Activated T-helper 1 cell treated with Interleukin-2 at 50 U/mL for 16 hours (primary cell): ENCODE data around the gene LARGE1.
"Not testable (repeated sequence)": the region's sequence is repeated elsewhere in the genome, so short reads cannot be mapped to it uniquely, and the experiment has no call there.

ENCODE experiments used
- DNase-seq: peaks from one replicate; pipeline ENCODE4 v3.0.0-alpha.2; 2020; ENCODE audit warnings: low read depth

The LARGE1 gene

DNA sequence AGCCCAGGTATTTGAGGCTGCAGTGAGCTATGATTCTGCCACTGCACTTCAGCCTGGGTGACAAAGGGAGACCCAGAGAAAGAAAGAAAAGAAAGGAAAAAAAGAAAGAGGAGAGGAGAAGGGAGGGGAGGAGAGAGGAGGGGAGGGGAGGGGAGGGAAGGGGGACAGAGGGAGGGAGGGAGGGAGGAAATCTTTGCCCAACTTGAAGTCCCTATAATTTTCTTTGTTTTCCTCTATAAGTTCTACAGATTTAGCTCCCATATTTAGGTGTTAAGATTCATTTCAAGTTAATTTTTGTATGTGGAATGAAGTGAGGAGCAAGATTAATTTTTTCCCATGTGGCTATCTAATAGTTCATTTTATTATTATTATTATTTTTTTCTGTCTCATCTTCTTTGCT lies 328.3 kb downstream of the LARGE1 start:
- DNase-seq: no peak

DNA sequence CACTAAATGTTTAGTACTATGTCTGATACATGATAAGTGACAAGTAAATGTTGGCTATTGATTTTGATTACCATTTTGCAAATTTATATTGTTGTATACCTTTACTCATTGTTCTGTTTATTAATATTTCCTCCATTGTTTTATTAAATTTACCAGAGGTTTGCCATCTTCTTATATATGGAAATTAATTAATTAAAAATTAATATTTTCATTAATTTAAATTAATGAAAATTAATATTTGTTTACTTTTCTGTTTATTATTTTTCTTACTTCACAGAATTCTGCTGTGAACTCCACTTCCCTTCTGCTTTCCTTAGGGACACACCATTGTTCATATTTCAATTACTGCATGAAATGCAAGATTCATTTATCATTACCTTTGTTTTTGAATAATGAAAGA lies 331.0 kb downstream of the LARGE1 start:
- no peak for DNase-seq

DNA sequence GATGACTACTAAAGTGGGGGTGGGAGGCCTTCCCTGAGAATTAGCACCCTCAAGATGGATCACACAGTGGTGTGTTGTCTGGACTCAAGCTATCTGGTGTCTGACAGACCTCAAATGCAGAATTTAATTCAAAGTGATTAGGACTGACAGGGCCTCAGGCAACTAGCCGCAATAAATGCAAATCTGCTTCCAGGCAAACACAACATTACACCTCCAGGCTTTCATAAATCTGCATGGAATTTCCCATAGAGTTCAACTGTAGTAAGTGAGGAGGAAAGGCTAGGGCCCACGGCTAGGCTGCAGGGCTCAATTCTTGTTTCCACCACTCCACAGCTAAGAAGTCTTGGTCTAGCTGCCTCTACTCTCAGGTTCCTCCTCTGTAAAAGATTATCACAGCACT lies 331.4 kb downstream of the LARGE1 start:
- no peak for DNase-seq

DNA sequence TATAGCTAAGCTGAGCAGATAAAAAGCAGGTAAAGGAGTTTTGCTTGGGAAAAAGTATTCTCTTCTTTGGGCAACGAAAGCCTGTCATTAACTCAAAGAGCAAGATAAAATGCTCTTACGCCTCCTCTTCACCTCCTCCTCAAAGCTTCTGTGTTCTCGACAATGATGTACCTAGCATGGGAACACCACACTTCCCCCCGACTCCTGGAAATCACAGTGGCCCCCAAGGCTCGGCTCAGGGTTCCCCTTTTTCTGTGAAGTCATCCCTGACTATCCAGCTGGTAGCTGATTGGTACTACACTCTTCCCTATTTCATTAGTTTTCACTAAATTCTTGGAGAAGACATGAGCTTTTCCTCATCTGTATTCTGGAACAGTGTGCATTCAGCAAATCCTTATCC lies 336.1 kb downstream of the LARGE1 start:
- no peak for DNase-seq

DNA sequence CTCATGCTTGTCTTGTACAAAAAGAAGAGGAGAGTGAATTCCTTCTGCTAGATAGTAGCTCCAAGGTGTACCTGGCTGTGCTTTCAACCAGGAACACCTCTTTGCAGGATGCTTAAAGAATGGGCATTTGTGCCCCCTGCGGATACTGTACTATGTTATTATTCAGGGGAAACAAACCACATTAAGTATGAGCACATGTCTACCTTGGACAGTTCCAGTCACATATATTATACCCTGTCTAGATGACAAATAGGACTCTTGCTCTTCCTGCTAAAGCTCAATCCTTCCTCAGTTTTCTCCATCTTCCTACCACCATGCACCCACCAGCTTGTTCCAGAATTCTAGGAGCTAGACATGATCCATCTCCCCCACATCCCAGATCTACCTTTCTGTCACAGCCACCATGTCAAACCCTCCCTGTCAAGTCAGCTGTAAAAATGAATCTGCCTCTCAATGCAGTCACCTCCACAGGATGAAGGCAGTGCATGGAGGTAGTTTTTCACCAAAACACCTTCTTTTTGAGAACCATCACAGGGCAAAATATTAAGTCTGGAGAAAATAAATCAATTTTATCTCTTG lies 337.4 kb downstream of the LARGE1 start:
- DNase-seq: no peak

DNA sequence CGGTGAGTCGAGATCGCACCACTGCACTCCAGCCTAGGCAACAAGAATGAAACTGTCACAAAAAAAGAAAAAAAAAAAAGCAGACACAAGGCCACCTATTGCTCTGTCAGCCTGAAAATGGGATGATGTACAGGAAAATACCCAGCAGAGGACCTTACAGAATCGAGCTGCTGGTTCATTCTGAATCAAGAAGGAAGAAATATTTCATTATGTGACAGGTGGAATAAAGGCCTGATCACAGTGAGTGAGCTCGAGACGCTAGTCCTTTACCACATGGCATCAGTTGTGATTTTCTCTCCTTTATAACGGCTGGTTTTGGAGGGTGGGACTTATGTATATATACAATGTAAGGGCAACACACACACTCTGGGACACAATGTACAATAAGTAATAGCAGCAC lies 340.0 kb downstream of the LARGE1 start:
- DNase-seq: no peak

DNA sequence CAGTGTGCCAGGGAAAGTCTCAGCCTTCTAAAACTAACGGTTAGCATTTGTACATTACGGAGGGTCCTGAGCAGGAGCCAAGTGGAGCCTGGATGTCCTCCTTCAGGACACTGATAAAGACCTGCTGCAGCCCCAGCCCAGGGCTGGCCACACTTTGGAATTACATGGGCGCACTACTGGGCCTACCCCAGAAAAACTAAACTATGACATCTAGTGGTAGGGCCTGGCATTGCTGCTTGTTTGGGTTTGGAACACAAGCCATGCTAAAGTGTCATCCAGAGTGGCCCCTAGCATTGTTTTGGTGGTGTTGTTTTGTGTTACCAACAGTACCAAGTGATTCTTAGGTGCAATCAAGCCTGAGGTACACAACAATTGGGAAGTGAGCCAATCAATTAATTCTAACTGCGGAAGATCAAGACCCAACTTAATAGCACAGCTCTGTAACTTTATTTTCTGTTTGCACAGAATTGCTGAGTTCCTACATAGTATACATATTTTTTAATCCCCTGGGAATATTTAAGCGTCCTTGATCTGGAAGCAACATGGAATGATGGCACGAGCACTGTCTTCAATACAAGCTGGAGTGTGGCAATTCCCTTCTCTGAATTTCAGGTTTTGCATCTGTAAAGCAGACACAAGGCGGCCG lies 340.7 kb downstream of the LARGE1 start:
- no peak for DNase-seq

DNA sequence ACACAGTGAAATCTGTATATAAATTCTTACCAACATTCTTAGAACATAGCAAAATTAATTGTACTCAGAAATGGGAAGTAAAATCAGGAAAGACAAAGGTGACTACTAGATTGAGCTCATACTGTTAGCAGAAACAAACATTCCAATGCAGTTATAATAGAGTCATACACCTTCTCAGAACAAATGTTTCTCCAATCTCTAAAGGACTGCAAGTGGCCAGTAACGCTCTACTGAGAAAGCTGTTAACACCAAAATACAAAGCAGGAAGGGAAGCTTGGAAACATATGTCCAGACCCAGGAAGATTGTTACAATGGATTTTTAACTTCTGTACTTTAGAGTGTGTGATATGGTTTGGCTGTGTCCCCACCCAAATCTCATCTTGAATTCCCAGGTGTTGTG lies 341.5 kb downstream of the LARGE1 start:
- DNase-seq: no peak

DNA sequence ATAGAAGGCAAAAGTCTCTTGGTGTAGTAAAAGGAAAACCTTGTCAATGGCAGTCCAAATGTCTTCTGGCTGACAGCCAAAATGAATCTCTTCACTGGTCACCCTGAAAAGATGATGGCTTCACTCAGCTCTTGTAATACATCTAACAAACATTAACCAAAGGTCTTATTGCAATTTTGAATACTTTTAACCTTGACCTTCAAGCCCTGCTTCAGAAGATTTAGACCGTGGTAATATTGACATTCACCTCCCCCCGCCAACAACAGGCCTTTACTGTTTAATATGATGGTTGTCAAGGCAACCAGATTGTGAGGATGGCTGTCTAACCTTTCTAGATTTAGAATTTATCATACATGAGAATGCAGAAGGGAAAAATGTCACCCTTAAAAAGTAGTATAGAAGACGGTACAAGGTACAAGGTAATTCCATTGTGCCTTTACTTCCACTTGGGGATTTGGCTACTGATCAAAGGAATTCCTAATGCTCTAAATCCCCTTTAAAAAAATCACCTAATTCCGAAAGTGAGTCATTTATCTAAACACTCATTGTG lies 342.3 kb downstream of the LARGE1 start:
- no peak for DNase-seq

DNA sequence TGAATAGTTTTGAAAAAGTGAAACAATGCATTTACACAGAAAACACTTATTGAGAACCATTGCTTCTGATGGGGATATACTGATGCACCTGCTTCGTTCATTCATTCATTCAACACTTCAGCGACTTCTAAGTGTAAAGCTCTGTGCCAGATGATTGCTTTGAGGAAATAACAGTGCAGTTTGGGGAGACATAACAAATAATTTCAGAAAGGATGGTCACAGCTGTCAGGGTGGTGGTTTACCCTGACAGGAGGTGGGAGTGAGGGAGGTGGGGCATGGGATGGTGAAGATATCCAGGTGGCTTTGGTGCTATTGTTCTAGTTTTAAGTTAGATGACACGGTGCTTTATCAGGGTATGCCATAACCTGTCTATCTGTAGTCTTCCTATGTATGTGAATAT lies 344.1 kb downstream of the LARGE1 start:
- no peak for DNase-seq

DNA sequence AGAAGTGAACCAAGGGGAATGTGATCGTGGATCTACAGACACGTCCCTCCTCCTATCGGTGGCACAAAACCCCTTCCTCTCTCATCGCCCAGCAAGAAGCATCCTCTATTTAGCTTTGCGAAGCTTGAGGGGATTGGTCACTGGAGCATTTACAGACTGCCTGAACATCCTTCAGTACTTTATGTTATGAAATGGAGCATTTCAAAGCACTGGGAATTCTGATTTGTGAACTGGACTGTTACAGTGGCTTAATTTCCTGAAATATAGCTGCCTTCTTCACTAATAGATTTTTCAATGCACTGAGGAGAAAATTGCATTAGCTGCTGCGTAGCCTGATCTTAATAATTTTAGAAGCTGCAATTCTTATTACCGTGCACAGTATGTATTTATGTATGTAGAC lies 344.5 kb downstream of the LARGE1 start:
- DNase-seq: no peak

DNA sequence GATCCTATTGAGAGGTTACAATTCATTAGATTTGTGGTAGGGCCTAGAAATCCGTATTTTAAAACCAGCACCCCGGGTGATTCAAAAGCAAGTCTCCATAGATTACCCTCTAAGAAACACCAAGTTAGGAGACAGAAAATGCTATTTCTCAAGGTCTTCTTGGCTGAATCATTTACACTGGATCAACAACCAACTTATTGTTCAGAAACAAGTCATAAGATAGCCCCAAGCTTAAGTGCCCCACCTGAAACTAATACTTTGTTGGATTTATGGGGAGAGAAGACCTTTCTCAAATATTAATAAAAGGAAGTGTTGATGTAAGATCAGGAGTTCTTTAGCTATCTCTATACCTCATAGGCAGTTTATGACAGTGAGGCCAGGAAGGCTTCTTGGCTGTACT lies 345.2 kb downstream of the LARGE1 start:
- DNase-seq: no peak

DNA sequence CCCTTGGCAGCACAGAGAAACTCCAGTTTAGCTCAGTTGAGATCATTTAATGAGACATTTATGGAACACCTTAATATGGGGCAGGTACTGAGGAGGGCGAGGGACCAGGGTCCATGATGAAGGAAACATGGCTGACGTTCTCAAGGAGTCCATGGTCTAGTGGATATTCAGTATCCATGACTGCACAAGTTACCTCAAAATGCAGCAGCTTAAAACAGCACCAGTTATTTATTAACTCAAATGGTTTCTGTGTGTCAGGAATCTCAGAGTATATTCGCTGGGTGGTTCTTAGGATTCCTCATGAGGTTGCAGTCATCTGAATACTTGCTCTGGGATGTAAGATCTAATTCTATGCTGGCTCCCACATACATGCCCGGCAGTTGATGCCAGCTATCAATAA lies 346.8 kb downstream of the LARGE1 start:
- DNase-seq: no peak

DNA sequence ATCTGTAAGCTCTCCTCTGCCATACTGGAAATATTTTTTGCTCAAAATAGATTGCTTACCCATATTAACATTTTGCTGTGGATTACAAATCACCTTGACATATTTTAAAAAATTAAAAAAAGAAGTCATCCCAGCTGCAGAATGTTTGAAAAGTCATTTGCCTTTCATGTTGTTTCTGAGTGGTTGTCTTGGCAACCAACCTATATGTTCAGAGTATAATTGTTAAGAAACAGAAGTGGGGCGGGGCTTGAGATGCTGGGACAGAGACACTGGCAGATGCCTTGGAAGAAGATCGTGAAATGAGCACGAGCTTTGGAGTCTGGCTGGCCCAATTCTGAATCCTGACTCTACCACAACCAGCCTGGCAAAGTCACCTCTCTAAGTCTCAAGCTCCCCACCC lies 348.2 kb downstream of the LARGE1 start:
- DNase-seq: no peak

DNA sequence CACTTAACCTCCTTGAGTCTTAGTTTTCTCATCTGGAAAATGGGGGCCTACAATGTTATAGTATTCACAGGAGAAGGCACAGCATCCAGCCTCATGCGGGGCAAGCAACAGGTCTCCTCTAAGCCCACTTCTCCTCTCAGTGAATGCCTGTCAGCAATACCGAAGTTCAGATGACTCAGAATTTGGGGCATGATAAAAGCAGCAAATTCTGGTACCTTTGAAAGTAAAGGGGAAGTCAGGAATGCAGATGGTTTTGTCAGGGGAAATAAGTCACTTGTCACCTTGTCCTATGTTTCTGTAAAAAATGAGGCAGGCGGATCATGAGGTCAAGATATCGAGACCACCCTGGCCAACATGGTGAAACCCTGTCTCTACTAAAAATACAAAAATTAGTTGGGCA lies 350.2 kb downstream of the LARGE1 start:
- DNase-seq: no peak

DNA sequence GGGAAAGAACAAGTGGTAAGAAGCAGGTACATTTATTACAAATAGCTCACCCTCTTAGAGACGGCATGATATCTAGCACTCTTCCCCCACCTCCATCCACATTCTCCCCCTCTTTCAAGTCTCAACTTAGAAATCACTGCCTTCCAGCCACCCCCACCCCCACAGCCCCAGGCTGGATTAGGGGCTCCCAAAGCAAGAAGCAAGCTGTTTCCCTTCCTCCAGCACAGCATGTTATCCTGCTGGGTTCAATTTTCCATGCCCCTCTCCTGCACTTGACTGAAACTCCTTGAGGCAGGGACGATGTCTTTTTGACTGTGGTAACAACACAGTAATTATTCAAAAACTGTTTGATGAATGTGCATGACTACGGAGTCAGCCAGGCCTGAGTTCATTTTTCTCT lies 350.7 kb downstream of the LARGE1 start:
- DNase-seq: no peak

DNA sequence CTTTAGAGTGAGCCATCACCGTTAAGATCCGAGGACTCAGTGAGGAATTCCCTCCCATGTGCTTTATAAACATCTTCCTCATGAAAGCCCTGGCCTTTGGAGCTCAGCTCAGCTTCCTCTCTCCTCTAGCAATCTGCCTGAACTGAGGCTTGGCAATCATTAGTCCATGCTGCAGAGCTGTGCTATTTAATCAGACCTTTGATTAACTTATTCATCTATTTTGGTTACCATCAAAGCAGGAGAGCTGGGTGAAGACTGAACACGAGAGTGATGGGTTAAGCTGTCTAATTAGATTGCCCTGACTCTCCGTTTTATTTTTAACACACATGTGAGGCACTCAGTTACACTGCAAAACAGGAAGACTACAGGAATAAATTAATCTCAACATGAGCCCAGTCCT lies 351.3 kb downstream of the LARGE1 start:
- no peak for DNase-seq

DNA sequence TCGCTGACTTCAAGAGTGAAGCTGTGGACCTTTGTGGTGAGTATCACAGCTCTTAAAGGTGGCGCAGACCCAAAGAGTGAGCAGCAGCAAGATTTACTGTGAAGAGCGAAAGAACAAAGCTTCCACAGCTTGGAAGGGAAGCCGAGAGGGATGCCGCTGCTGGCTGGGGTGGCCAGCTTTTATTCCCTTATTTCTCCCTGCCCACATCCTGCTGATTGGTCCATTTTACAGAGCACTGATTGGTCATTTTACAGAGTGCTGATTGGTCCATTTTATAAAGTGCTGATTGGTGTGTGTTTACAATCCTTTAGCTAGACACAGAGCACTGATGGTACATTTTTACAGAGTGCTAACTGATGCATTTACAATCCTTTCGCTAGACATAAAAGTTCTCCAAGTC lies 353.8 kb downstream of the LARGE1 start:
- not testable (repeated sequence) for DNase-seq

DNA sequence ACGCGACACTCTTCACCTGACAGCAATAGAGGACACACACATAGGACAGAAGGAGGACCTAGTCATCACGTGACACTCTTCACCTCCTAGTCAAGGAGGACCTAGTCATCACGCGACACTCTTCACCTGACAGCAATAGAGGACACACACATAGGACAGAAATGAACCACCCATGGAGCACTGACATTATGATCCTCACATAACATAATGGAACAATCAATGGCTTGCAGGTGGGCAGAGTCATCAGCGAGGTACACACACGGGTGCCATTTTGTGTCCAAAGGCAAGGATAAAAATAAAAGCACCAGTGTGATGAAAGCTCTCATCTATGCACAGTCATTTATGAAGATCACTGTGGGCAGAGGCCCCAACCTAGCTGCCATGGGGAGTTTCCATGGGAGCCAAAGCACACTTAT lies 354.7 kb downstream of the LARGE1 start:
- no peak for DNase-seq

DNA sequence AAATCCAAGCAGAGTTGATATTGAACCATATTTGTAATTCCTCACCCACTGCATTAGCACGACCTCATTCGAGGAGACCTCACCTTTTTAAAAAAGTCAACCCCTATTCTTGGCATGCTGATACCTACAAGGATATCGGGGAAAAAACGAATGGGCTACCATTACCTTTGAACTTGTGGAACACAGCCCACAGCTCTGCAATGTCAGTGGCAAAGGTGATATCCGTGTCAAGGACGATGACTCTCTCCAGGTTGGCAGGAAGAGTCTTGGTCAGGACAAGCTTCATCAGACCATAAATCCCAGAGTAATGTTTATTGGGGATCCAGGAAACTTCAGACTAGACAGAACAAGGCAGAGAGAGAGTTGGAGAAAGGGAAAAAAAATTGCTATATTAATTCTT lies 355.6 kb downstream of the LARGE1 start:
- DNase-seq: no peak

DNA sequence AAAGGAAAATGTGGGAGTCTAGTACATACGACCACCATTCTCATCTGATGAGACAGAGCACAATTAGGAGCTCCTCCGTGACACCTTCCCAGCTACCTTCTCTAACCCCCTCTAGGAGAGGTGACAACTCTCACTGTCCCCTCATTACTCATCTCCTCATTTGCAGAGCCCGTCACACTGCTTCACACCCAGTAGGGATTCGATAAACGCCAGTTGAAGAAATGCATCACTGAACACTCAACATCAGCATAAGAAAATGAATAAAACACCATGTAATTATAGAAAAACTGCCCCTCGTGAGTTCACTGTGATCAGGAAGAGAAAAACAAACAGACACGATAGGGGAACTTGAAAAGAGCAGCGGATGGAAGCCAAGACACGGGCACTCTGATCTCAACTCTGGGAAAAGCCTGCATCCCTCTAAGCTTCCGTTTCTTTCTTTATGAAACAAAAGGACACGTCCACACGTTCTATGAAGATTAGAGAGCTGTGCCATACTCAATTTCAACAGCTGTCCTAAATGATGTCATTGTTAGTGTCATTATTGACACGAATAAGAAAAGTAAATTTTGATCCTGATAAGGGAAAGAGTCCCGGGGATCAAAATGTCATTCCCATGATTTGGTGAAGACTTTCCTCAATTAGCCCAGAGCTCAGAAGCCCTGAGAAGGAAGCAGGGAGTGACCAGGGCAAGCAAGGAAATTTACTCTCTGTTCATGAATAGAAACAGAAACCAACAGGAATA lies 356.9 kb downstream of the LARGE1 start:
- DNase-seq: no peak

DNA sequence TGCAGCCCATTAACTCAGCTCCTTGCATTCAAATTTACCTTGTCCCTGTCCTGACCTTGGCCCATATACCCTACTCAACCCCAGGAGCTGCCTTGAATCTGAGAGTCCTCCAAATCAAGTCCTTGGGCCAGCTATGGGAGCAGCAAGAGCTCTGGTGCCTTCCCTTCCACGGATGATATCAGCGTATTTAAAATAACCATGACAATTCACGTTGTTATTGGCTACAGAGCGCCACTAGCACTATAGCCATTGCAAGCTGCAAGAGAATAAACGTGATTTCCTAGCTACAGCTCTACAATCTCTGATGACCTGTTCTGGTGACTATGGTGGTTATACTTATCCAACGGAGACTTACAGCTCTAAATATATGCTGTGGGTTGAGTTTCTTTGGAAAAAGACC lies 357.8 kb downstream of the LARGE1 start:
- DNase-seq: no peak

DNA sequence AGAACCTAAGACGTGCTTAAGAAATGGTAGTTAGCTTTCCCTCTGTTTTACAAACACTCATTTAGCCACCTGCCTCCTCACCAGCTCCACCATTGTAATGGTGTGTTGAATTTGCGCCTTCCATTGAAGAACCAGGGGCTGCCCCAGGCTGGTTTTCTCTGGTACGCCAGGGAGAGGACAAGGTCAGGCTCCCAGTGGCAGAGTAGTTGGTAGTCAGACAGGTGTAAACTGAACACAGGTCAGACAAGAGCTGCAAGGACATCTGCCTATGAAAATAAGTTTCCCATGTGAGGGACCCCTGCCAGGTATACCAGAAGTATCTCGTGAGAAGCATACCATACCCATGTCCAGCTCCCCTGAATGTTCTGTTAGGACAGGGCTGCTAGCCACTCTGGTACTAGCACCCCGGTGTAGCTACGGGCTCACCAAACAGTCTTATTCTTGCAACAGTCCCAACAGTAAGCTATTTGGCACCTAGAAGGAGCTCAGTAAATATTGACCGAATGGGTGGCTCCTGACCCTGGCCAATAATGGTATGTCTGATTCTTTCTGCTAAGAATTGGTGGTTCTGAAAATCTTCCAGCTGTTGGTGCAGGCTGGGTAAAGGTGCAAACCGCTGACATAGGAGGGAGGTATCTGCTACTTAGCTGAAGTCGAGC lies 359.0 kb downstream of the LARGE1 start:
- no peak for DNase-seq
